ENCODE measurements around the gene SLC8A3.
"Not testable (repeated sequence)": the region's sequence is repeated elsewhere in the genome, so short reads cannot be mapped to it uniquely, and the experiment has no call there.

SLC8A3 gene

GRCh38 chr14:70188659-70189455, at the start of gene SLC8A3:
Gene SLC8A3, minus strand, starts transcription at chr14:70188951. Its CDS starts 20,529 bp downstream, at chr14:70168422.
- DNase-seq, result peak; percentile 60

- no peak for DNase-seq
Observed at GRCh38 chr14:70237710-70238109, 49.0 kb upstream of the SLC8A3 start.

- DNase-seq, result no peak
Observed at GRCh38 chr14:70234066-70234950, 45.6 kb upstream of the SLC8A3 start.

- not testable (repeated sequence) for DNase-seq
Observed at GRCh38 chr14:70231756-70232544, 43.2 kb upstream of the SLC8A3 start.

- not testable (repeated sequence) for DNase-seq
Observed at GRCh38 chr14:70229877-70230640, 41.3 kb upstream of the SLC8A3 start.

- no peak for DNase-seq
Observed at GRCh38 chr14:70213721-70214282, 25.1 kb upstream of the SLC8A3 start.

GRCh38 chr14:70212752-70213151, 24.0 kb upstream of the SLC8A3 start:
- DNase-seq, result no peak

- no peak for DNase-seq
Observed at GRCh38 chr14:70208380-70208779, 19.6 kb upstream of the SLC8A3 start.

- DNase-seq, result no peak
Observed at GRCh38 chr14:70203686-70204085, 14.9 kb upstream of the SLC8A3 start.

GRCh38 chr14:70201994-70202393, 13.2 kb upstream of the SLC8A3 start:
- DNase-seq, result no peak

- no peak for DNase-seq
Observed at GRCh38 chr14:70193396-70193795, 4.6 kb upstream of the SLC8A3 start.

GRCh38 chr14:70192915-70193314, 4.2 kb upstream of the SLC8A3 start:
- no peak for DNase-seq

GRCh38 chr14:70190156-70190555, 1.4 kb upstream of the SLC8A3 start:
- no peak for DNase-seq

- peak; percentile 60 for DNase-seq
Observed at GRCh38 chr14:70189456-70190077, 816 bp upstream of the SLC8A3 start.

GRCh38 chr14:70188322-70188658, 461 bp downstream of the SLC8A3 start:
- DNase-seq, result no peak

GRCh38 chr14:70186900-70187451, 1.8 kb downstream of the SLC8A3 start:
- DNase-seq, result peak; percentile 42

GRCh38 chr14:70183991-70184390, 4.8 kb downstream of the SLC8A3 start:
- no peak for DNase-seq

GRCh38 chr14:70181276-70181675, 7.5 kb downstream of the SLC8A3 start:
- DNase-seq, result no peak

GRCh38 chr14:70180718-70181117, 8.0 kb downstream of the SLC8A3 start:
- DNase-seq, result no peak

GRCh38 chr14:70177081-70177800, 11.5 kb downstream of the SLC8A3 start:
- no peak for DNase-seq

- no peak for DNase-seq
Observed at GRCh38 chr14:70173569-70173968, 15.2 kb downstream of the SLC8A3 start.
